Ectodermal cell (in vitro differentiated cells): ENCODE data around the gene MYBBP1A.
A peak's percentile ranks its signal among the peaks of the same experiment; 100 is the strongest.

Experiments used
- H3K27ac ChIP-seq: 2 replicates; pipeline ENCODE4 v1.7.0; 2013; ENCODE audit warnings: mild to moderate bottlenecking, low read depth, low read length; ENCODE audit not compliant: insufficient read depth, poor library complexity, severe bottlenecking
- H3K27me3 ChIP-seq: 2 replicates; pipeline ENCODE4 v1.7.0; 2013; ENCODE audit warnings: mild to moderate bottlenecking, low read length; ENCODE audit not compliant: insufficient read depth, control insufficient read depth, poor library complexity, severe bottlenecking
- H3K36me3 ChIP-seq: one replicate; pipeline ENCODE4 v1.7.0; 2013; ENCODE audit warnings: low read length; ENCODE audit not compliant: control insufficient read depth, insufficient read depth
- H3K4me1 ChIP-seq: one replicate; pipeline ENCODE4 v1.7.0; 2013; ENCODE audit warnings: low read length; ENCODE audit not compliant: control insufficient read depth, insufficient read depth
- H3K4me3 ChIP-seq: 2 replicates; pipeline ENCODE4 v1.7.0; 2013; ENCODE audit warnings: low read depth, low read length, control low read depth; ENCODE audit not compliant: insufficient read depth
- H3K9me3 ChIP-seq: 2 replicates; pipeline ENCODE4 v1.7.0; 2013; ENCODE audit warnings: mild to moderate bottlenecking, low read length, moderate library complexity; ENCODE audit not compliant: control insufficient read depth
- WGBS, 2 experiments: methylation state at CpG; one replicate each; pipeline ENCODE4 v1.1.7; 2013; ENCODE audit warnings: missing lambda C conversion rate in 2 of 2; 5-methylcytosine and 5-hydroxymethylcytosine counted together

MYBBP1A gene

GRCh38 chr17:4559139-4559791 lies 4.1 kb upstream of the MYBBP1A start:
- 84 to 86% methylated on average over 17 of the region's 17 CpGs for WGBS, 2 experiments
- H3K4me3 ChIP-seq, result no peak overlapping the region
- H3K27me3 ChIP-seq, result no peaks in the 10 kb centered on the region
- no peaks in the 10 kb centered on the region for H3K9me3 ChIP-seq
- H3K36me3 ChIP-seq, result no peaks in the 10 kb centered on the region
- peaks cover 18% of the 10 kb centered on the region for H3K4me1 ChIP-seq
- H3K27ac ChIP-seq, result no peak overlapping the region

DNA sequence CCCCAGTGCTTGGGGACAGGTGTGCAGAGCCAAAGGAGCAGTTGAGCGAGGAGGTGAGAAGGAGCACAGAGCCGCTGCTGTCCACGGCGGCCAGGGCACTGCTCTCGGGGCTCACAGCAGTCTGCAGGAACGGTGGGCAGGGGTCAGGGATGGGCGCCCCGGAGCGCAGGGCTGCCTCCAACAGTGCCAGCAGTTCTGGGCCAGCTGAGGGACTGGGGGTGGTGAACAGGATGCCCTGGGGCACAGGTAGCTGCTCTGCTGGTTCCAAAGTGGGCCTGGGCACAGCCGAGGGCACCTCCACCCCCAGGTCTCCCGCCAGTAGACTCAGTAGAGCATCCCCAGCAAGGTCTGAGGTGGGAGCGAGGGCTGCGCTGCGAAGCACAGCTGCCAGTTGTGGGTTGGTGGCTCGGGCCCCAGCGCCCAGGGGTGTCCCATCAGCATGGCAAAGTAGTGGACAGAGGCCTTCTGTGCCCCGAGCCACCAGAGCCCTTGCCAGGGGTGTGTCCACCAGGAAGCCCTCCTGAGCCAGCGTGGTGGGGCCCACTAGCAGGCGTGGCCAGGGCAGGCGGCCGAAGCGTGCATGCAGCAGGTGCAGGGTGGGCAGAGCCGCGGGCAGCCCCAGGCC lies 3.3 kb upstream of the MYBBP1A start:
- H3K4me3 ChIP-seq, result no peak overlapping the region
- peaks cover 25% of the 10 kb centered on the region for H3K4me1 ChIP-seq
- no peaks in the 10 kb centered on the region for H3K27me3 ChIP-seq
- WGBS, 2 experiments, result 92% methylated on average over 24 of the region's 24 CpGs
- H3K9me3 ChIP-seq, result no peaks in the 10 kb centered on the region
- H3K27ac ChIP-seq, result no peak overlapping the region
- no peaks in the 10 kb centered on the region for H3K36me3 ChIP-seq

DNA sequence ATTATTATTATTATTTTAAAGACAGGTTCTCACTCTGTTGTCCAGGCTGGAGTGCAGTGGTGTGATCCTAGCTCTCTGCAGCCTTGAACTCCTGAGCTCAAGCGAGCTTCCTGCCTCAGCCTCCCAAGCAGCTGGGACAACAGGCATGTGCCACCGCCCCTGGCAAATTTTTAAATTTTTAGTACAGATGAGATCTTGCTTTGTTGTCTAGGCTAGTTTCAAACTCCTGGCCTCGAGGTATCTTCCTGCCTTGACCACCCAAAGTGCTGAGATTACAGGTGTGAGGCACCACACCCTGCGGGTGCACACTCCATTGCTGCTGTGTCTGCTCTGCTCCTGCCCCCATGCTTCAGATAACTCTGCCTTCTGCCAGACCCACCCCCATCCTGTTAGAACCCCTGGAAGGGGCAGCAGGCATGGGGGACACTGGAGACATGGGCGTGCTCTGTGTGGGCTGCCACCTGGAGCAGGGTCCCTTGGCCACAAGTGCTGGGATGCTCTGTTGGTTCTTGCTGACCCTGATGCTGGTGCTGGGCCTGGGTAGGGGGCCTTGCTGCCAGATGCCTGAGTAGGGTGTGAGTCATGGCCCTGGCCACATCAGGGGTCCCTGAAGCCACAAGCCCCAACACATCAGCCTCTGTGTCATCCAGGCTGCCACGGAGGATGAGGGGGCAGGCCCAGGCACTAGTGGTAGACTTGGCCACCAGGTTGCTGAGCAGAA lies 2.6 kb upstream of the MYBBP1A start:
- no peaks in the 10 kb centered on the region for H3K27me3 ChIP-seq
- 89 to 94% methylated on average over 6 of the region's 6 CpGs for WGBS, 2 experiments

DNA sequence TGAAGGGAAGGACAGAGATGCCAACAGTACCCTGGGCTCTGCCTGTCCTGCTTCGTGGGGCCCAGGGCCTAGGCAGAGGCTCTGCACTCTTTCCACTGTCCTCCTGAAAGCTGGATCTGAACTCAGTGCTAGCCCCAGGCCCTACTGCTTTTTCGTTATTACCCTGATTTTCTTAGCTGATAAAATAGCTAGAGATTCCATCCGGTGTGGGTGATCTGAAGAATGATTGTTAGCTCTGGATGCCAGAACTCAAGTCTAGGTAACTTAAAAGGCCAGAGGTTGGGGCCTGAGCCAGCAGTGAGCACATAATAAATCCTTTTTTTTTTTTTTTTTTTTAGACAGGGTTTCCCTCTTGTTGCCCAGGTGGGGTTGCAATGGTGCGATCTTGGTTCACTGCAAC lies 1.8 kb upstream of the MYBBP1A start:
- Histone ChIP-seq H3K36me3 (peaks cover 4% of the 10 kb centered on the region), H3K27me3 (no peaks in the 10 kb centered on the region), H3K4me3 (no peak overlapping the region), H3K9me3 (no peaks in the 10 kb centered on the region), H3K27ac (no peak overlapping the region), H3K4me1 (peaks cover 25% of the 10 kb centered on the region)
- WGBS, 2 experiments, result 85 to 87% methylated on average over 4 of the region's 4 CpGs

More for the DNA sequence above, 2.6 kb upstream of the MYBBP1A start:
- Histone ChIP-seq H3K36me3 (no peaks in the 10 kb centered on the region), H3K4me1 (peaks cover 25% of the 10 kb centered on the region), H3K27ac (no peak overlapping the region), H3K9me3 (no peaks in the 10 kb centered on the region), H3K4me3 (no peak overlapping the region)

DNA sequence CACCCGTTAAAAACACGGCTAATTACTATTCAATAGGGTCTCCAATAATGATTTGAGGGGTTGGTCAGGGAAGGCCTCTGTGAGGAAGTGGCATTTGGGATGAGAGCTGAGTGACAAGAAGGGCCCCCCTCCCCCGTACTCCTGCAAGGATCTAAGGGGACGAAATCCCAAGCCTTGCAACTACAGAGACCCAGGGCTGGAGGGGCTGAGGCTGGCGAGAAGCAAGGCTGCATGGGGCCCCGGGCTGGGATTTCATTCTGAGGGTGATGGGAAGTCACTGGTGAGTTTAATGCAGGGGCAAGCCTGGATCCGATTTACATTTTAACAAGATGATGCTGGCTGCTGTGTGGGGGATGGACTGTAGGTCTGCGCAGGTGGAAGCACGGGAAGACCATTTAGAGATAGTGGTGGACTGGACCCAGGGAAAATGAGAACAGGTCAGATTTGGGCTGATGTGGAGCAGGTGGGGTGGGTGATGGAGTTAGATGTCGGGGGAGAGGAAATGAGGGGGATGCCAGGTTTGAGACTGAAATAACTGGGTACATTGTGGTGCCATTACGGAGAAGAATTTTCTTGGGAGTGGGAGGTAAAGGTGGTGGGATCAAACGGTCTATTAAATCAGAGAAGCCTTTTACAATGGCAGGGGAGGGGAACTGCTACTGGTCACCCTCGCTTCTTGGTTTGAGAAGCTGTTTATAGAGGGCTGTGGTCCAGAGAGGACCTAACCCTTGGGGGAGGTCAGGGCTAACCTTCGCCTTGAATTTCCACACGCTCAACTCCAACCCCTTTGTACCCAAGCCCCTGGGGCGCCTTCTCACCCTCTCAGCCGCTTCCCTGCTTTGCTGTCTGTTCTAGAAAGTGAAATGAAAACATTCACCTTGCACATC lies 932 bp upstream of the MYBBP1A start:
- Histone ChIP-seq H3K9me3 (no peaks in the 10 kb centered on the region), H3K4me1 (peaks cover 25% of the 10 kb centered on the region), H3K27me3 (no peaks in the 10 kb centered on the region), H3K36me3 (peaks cover 9% of the 10 kb centered on the region), H3K27ac (peak overlapping the region; percentile 89), H3K4me3 (peak overlapping the region; percentile 80)
- 71 to 74% methylated on average over 17 of the region's 17 CpGs for WGBS, 2 experiments

DNA sequence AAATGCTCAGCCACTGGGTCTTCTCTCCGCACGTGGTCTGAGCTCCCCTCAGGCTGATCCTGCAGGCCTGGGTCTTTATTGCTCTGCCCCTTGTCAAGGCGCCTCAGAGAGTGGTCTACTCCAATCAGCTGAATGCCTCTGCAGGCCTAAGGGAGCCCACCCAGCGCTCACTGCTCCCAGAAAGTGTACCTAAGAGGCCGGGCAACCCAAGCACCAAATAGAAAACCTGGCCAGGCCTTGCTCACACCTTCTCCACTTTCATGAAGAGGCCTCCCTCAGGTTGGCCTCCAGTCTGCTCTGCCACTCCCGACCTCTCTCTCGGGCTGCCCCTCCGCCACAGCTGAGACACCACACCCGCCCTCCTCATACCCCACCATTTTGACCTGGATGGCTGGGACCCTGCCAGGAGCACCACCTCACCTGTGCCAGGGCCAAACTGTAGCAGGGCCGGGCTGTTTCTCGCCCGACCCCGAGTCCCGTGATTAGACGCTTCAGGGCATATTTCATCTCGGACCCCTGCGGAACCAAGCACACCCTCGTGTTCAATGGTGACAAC lies 665 bp downstream of the MYBBP1A start:
- 12 to 13% methylated on average over 18 of the region's 18 CpGs for WGBS, 2 experiments
- no peaks in the 10 kb centered on the region for H3K9me3 ChIP-seq
- H3K4me3 ChIP-seq, result peak overlapping the region; percentile 80
- H3K27ac ChIP-seq, result no peak overlapping the region
- H3K36me3 ChIP-seq, result peaks cover 22% of the 10 kb centered on the region
- H3K27me3 ChIP-seq, result no peaks in the 10 kb centered on the region
- peaks cover 22% of the 10 kb centered on the region for H3K4me1 ChIP-seq

DNA sequence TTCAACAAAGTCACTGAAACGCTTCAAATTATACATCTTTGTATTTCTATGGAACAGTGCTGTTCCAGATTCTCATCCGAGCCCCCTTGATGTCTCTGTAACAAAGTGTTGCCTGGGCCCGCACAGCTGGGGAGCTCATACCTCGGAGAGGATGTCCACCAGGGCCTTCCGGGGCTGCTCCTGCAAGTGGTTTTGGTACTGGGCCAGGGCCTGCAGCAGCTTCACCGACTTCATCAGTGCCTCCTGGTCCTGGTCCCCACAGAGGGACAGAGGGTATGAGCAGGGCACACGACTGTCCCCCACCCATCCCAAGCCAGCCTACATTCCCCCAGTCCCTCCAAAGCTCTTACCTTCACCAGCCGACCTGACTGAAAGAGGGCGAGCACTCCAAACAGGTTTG lies 1.5 kb downstream of the MYBBP1A start:
- 88 to 92% methylated on average over 9 of the region's 9 CpGs for WGBS, 2 experiments
- H3K27ac ChIP-seq, result no peak overlapping the region
- H3K4me1 ChIP-seq, result peaks cover 16% of the 10 kb centered on the region
- H3K36me3 ChIP-seq, result peaks cover 23% of the 10 kb centered on the region
- no peak overlapping the region for H3K4me3 ChIP-seq
- H3K9me3 ChIP-seq, result no peaks in the 10 kb centered on the region
- H3K27me3 ChIP-seq, result no peaks in the 10 kb centered on the region

- Histone ChIP-seq H3K4me3 (no peak overlapping the region), H3K27ac (no peak overlapping the region), H3K27me3 (no peaks in the 10 kb centered on the region), H3K36me3 (peaks cover 26% of the 10 kb centered on the region), H3K9me3 (no peaks in the 10 kb centered on the region), H3K4me1 (peaks cover 16% of the 10 kb centered on the region)
- WGBS, 2 experiments, result 94 to 95% methylated on average over 27 of the region's 27 CpGs
Observed at GRCh38 chr17:4551796-4552525, 3.2 kb downstream of the MYBBP1A start.

DNA sequence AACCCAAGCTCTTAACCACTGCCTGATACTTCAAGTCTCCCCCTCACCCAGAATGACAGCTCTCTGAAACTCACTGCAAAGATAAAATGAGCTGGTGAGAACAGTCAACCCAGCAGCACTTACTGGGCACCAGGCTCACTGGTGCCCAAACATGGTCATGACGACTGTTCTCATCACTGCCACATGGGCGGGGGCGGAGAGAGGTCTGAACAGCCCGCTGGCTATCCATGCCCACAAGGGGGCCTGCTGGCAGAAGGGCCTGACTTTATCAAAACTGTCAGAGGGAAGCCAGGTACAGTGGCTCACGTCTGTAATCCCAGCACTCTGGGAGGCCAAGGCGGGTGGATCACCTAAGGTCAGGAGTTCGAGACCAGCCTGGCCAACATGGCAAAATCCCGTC lies 4.0 kb downstream of the MYBBP1A start:
- H3K27me3 ChIP-seq, result no peaks in the 10 kb centered on the region
- H3K36me3 ChIP-seq, result peaks cover 26% of the 10 kb centered on the region
- 86 to 88% methylated on average over 8 of the region's 8 CpGs for WGBS, 2 experiments
- H3K9me3 ChIP-seq, result no peaks in the 10 kb centered on the region
- no peak overlapping the region for H3K27ac ChIP-seq
- no peak overlapping the region for H3K4me3 ChIP-seq
- H3K4me1 ChIP-seq, result peaks cover 14% of the 10 kb centered on the region
